ENCODE results near the gene NFYA. TPM values are rescaled to one million over a fixed set of nuclear protein-coding genes. Genes with fewer than 3 reads are reported as not detected.

Gene NFYA
- polyA plus RNA-seq, 3 donors = 9.7 to 21.4 (median 10.7) TPM

DNA sequence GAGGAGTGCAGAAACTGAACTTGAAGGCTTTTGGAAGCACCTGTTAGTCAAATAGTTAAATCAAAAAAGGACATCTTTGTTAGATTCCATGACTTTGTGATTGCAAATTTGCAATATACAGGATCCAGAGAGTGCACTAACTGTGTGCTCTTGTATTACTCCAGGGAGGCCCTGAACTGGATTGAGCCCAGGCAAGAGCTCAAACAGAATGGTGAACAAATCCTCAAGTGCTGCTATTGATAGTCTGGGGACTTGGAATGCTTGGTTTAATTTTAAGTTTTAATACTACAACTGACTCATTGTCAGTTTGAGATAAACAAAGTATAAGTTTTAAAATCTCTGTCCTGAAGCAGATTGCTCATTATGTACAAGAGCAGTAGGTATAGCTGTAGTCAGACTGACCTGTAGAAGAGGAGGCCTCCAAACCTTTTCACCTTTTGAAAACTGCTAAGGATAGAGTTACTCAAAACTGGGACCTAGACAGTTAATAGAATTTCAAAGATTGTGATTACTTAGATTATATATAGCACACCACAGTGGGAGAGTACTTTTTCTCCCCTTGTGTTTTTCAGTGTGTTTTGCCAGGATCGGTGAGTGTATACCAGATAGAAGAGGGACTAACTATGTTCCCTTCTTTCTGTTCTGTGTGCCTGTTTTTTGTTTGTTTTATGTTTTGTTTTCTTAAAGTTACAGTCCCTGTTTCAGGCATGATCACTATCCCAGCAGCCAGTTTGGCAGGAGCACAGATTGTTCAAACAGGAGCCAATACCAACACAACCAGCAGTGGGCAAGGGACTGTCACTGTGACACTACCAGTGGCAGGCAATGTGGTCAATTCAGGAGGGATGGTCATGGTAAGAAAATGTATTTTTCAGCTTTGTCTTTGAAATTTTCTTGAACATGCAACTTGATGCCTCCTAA lies 18.3 kb downstream of the NFYA start:
- no CpG with 5 or more reads among the region's 1 CpG for WGBS (ENCODE audit: insufficient coverage)
- TF ChIP-seq CTCF (IDR thresholded peaks at IDR 0.05) = no peak
- Mint-ChIP-seq H3K36me3 (peaks cover 80 to 94% of the 10 kb centered on the region in 2 donors), H3K9me3 (no peaks in the 10 kb centered on the region), H3K27me3 (ENCODE audit: low read depth in 3 of 3) (no peaks in the 10 kb centered on the region), H3K4me3 (no peak overlapping the region), H3K27ac (peak overlapping the region in 4 of 7 donors; percentile 5 to 63 (median 28)), H3K4me1 (no peaks in the 10 kb centered on the region)
- Histone ChIP-seq H3K79me2 (ENCODE audit: insufficient read depth, low read length) (peaks cover 10% of the 10 kb centered on the region), H3K36me3 (replicated peaks in 1 of 2; ENCODE audit: control insufficient read depth in 1 of 2, insufficient read depth in 2 of 2, low read length in 2 of 2) (peaks cover 90 to 96% of the 10 kb centered on the region in 2 donors), H3K9me3 (replicated peaks in 1 of 2; ENCODE audit: control insufficient read depth in 1 of 2, insufficient read depth in 1 of 2, low read length in 2 of 2) (no peaks in the 10 kb centered on the region), H3K4me2 (replicated peaks; ENCODE audit: extremely low read depth, low read length, poor library complexity, severe bottlenecking) (no peak overlapping the region), H3K4me1 (ENCODE audit: control insufficient read depth in 1 of 2, insufficient read depth in 2 of 2, low read length in 2 of 2) (no peaks in the 10 kb centered on the region), H3K27me3 (ENCODE audit: control insufficient read depth in 2 of 2, insufficient read depth in 2 of 2, low read length in 2 of 2) (no peaks in the 10 kb centered on the region), H3K9ac (ENCODE audit: insufficient read depth, low read length, poor library complexity, severe bottlenecking) (no peak overlapping the region), H2AFZ (ENCODE audit: insufficient read depth, low read depth, low read length, poor library complexity, severe bottlenecking) (no peak overlapping the region), H4K20me1 (ENCODE audit: insufficient read depth, low read length) (no peaks in the 10 kb centered on the region), H3K27ac (ENCODE audit: low read depth in 1 of 2, low read length in 2 of 2) (no peak overlapping the region), H3K4me3 (replicated peaks in 1 of 3; ENCODE audit: low read depth in 2 of 3, low read length in 3 of 3) (no peak overlapping the region)
- intact Hi-C loops (cut with micrococcal nuclease) = loop anchor here in 1 of 2 donors (5.0 kb wide), 1 partner anchor 226 kb away; no protein-coding TSS in a partner anchor
- no peak for DNase-seq

GRCh38 chr6:41092421-41093140 lies 19.8 kb downstream of the NFYA start:
- intact Hi-C loops (cut with micrococcal nuclease) = loop anchor here (2.0 to 5.0 kb wide), 2 partner anchors 225 to 226 kb away; no protein-coding TSS in a partner anchor
- Histone ChIP-seq H3K4me2 (replicated peaks; ENCODE audit: extremely low read depth, low read length, poor library complexity, severe bottlenecking) (no peak overlapping the region), H3K36me3 (replicated peaks in 1 of 2; ENCODE audit: control insufficient read depth in 1 of 2, insufficient read depth in 2 of 2, low read length in 2 of 2) (peaks cover 90 to 96% of the 10 kb centered on the region in 2 donors), H4K20me1 (ENCODE audit: insufficient read depth, low read length) (no peaks in the 10 kb centered on the region), H3K79me2 (ENCODE audit: insufficient read depth, low read length) (peaks cover 4% of the 10 kb centered on the region), H3K9me3 (replicated peaks in 1 of 2; ENCODE audit: control insufficient read depth in 1 of 2, insufficient read depth in 1 of 2, low read length in 2 of 2) (no peaks in the 10 kb centered on the region), H3K4me3 (replicated peaks in 1 of 3; ENCODE audit: low read depth in 2 of 3, low read length in 3 of 3) (no peak overlapping the region), H2AFZ (ENCODE audit: insufficient read depth, low read depth, low read length, poor library complexity, severe bottlenecking) (no peak overlapping the region), H3K4me1 (ENCODE audit: control insufficient read depth in 1 of 2, insufficient read depth in 2 of 2, low read length in 2 of 2) (no peaks in the 10 kb centered on the region), H3K27me3 (ENCODE audit: control insufficient read depth in 2 of 2, insufficient read depth in 2 of 2, low read length in 2 of 2) (no peaks in the 10 kb centered on the region), H3K27ac (ENCODE audit: low read depth in 1 of 2, low read length in 2 of 2) (no peak overlapping the region), H3K9ac (ENCODE audit: insufficient read depth, low read length, poor library complexity, severe bottlenecking) (no peak overlapping the region)
- peak; percentile 44 for TF ChIP-seq CTCF (IDR thresholded peaks at IDR 0.05)
- Mint-ChIP-seq H3K4me3 (no peak overlapping the region), H3K9me3 (no peaks in the 10 kb centered on the region), H3K27me3 (ENCODE audit: low read depth in 3 of 3) (no peaks in the 10 kb centered on the region), H3K4me1 (no peaks in the 10 kb centered on the region), H3K36me3 (peaks cover 84 to 94% of the 10 kb centered on the region in 2 donors), H3K27ac (peak overlapping the region in 1 of 7 donors; percentile 41)
- DNase-seq = peak; percentile 9 to 41 (median 20)
- WGBS (ENCODE audit: insufficient coverage) = 94% methylated on average over 3 of the region's 4 CpGs

All from CD14-positive monocyte (primary cell).